Measurements from ENCODE around the gene MRPL21. TPM values are rescaled to one million over a fixed set of nuclear protein-coding genes. Genes with fewer than 3 reads are reported as not detected.

Gene MRPL21
- 59.8 and 65.5 TPM in 2 replicates for total RNA-seq

DNA sequence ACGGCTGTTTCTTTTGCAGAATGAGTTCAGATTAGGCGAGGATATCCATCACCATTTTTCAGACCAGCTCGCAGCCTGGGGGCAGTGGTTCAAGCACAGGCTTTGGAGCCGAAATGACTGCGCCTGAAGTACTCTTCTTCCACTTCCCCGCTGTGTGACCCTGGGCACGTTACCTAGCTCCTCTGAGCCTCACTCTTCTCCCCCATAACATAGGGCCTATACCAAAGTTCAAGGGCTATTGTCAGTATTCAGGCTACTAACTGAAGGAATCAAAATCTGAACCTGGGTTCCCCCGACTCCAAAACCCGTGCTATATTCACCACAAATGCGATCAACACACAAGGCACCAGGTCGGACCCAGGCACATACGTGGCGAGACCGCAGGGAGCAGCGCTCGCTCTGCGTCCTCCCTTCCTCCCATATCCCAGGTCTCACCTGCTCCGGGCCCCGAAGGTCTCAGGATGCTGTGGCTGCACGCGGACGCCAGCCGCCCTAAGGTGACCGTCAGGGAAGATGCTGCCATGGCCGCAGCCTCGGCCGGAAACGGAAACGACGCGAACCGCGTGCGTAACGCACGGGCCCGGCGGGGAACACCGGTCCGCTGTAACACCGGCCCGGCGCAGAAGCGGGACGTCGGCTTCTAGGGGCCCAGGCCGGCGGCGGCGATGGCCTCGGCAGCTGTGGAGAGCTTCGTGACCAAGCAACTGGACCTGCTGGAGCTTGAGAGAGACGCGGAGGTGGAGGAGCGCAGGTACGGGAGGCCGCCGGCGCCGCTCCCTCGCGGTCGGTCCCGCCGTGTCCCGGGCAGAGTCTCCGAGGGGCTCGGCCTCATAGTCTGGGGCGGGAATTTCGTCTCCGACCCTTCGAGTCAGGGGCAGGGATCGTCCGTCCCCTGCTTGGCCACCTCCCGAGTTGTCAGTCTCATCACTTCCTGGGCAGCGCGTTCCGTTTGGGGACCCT is at the start of gene MRPL21, which contains the start of gene IGHMBP2:
Gene MRPL21 (minus strand): TSS at position 545 of the 960 bp plus-strand sequence. CDS start 22 bp downstream, at position 523.
Gene IGHMBP2 (plus strand): TSS at position 604 of the 960 bp plus-strand sequence. CDS start 62 bp downstream, at position 666.

DNA sequence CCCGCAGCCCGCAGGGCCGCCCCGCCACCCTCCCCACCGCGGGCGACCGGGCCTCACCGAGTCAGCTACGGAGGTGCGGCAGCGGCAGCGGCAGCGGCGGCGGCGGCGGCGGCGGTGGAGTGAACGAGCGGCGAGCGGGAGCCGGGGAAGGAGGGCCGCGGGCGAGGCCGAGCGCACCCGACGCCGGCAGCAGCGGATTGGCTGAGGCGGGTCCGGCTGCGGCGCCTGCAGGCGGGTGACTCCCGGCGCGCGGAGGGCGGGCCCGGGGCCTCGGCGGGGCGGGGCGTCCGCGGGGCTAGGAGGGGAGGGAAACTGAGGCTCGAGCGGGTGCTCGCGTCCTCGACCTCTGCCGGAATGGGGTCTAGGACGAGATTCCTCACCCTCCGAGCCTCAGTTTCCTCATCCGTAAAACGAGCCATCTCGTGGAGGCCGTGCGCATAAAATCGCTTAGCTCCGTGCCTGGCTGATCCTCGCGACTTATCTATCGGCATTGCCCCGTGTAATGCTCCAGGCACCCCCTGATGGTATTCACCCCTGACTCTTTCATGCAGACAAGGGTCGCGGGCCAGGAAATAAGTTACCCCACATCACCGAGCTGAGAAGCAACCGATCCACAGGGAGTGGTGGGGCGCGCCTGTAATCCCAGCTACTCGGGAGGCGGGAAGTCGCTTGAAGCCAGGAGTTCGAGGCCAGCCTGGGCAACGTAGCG is 61.8 kb downstream of the MRPL21 start, which contains the start of gene CPT1A:
Gene CPT1A (minus strand): TSS at position 199 of the 709 bp plus-strand sequence. CDS start 26,442 bp downstream, outside the sequence.

Other genes starting within 250 kb of the MRPL21 start
- 6.8 and 9.1 TPM in 2 replicates for gene GAL, start 219.3 kb downstream of the MRPL21 start, total RNA-seq
- gene TESMIN, start 152.3 kb downstream of the MRPL21 start, total RNA-seq: 2.5 and 5.3 TPM in 2 replicates
- gene CPT1A, start 61.9 kb downstream of the MRPL21 start, total RNA-seq: 27.2 and 29.8 TPM in 2 replicates
- 10.3 and 11.4 TPM in 2 replicates for gene IGHMBP2, start 59 bp upstream of the MRPL21 start, total RNA-seq
- not detected in 2 replicates for gene MRGPRD, start 77.2 kb upstream of the MRPL21 start, total RNA-seq
- 0.07 TPM in 1 of 2 replicates, not detected in the other for gene MRGPRF, start 109.4 kb upstream of the MRPL21 start, total RNA-seq
- 4.6 and 6.5 TPM in 2 replicates for gene TPCN2, start 145.1 kb upstream of the MRPL21 start, total RNA-seq